CD4-positive, alpha-beta T cell treated with Interleukin-15 for 1 hour (primary cell): ENCODE data around the gene ABCA2.
"Not testable (repeated sequence)": the region's sequence is repeated elsewhere in the genome, so short reads cannot be mapped to it uniquely, and the experiment has no call there.

Source experiments
- DNase-seq: peaks from one replicate; pipeline ENCODE4 v3.0.0-alpha.2; 2020

ABCA2 gene

GRCh38 chr9:137044502-137045177 lies 16.6 kb upstream of the ABCA2 start:
- DNase-seq = no peak

DNA sequence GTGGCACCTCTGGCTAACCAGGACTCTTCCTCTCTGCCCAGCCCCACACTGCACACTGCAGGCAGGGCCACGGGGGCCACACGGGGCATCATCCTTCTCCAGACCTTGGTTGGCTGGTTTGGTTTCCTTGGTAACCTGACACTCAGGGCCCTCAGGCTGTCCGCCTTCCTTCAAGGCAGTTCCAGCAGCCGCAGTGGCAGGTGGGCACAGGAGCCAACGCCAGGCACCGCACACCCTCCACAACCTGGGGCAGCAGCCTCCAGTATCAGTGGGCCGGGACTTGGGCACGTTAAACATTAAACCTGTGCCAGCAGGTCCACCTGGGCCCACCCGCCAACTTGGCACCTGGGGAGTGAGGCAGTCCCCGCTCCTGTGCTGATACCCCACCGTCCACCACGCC lies 16.0 kb upstream of the ABCA2 start:
- DNase-seq = no peak

DNA sequence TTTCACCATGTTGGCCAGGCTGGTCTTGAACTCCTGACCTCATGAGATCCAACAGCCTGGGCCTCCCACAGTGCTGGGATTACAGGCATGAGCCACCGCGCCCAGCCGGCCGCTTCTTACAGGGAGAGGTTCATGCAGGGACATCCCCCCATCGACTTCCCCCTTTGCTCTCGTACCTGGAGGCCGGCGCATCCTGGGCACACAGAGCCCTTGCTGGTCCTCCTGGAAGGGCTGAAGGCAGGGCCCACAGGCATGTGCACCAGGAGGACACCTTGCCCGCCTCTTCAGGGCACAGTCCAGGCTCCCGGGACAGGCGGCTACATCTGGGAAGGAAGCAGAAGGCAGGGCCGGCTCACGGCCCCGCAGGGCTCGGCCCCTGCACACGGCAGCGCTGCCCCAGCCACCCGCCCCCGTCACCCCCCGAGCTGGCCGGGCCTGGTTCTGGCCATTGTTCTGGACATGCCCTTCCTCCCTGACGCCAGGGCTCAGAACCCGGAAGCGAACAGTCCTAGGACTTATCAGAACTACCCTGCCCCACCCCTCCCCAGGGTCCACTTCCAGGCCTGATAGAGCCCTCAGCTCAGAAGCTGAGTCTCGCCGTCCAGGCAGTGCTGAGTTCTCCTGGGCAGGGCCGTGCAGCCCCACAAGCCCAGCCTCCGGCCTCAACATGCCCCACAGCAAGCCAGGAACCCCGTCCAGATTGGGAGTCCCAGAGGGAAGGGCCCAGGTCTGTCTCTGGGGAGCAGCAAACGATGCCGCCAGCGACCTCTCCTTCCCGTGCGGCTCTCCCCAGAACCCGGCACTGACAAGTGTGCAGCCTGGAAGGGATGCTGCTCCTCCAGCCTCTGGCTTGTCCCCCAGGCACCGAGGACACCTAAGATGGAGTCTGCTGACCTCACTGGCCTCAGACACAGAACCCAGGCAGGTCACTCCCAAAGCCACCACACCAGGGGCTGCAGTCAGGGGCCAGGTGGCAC lies 15.0 kb upstream of the ABCA2 start:
- DNase-seq = no peak

- DNase-seq = no peak
Measured at GRCh38 chr9:137041124-137041523, 13.1 kb upstream of the ABCA2 start.

DNA sequence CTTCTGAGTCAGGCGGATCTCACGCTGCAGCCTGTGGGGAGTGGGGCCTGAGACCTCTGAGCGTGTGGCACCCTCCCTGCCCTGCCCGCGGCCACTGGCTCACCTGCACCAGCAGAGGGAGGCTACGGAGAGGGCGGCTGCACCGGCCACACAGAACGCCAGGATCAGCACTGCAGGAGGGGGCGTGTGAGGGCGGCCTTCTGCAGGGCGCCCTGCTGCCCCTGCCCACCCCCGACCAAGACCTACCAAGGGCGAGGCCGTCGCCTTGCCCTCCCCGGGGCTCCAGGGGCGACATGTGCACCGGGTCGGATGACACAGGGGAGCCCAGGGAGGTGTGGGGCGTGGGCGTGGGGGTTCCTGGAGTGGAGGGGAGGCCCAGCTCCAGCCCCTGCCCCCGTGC lies 12.5 kb upstream of the ABCA2 start:
- DNase-seq = no peak

GRCh38 chr9:137039611-137040366 lies 11.8 kb upstream of the ABCA2 start:
- DNase-seq = no peak

DNA sequence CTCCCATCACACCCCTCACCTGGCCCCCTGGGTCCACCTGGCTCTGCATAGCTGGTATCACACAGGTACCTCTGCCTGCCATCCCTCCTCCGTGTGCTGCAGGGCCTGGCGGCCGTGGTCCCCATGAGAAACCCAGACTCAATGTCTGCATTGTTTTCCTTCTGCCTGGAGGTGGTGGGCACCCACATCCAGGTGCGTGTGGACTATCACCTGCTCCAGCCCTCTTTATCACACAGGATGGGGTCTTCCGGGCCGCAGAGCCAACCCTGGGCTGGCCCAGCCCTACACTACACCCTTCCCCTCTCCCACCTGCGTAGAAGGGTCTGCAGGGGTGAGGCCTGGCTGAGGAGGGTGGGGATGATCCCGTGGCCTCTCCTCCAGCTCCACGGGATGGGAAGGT lies 10.9 kb upstream of the ABCA2 start:
- no peak for DNase-seq

DNA sequence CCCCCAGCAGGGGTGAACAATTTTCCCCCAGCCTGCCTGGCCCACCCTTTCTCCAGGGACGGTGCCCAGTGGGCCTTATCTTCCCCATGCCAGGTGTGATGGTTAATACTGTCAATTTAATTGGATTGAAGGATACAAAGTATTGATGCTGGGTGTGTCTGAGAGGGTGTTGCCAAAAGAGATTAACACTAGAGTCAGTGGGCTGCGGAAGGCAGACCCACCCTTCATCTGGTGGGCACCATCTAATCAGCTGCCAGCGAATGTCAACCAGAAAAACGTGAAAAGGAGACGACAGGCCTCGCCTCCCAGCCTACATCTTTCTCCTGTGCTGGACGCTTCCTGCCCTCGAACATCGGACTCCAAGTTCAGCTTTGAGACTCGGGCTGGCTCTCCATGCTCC lies 9.4 kb upstream of the ABCA2 start:
- DNase-seq = no peak

DNA sequence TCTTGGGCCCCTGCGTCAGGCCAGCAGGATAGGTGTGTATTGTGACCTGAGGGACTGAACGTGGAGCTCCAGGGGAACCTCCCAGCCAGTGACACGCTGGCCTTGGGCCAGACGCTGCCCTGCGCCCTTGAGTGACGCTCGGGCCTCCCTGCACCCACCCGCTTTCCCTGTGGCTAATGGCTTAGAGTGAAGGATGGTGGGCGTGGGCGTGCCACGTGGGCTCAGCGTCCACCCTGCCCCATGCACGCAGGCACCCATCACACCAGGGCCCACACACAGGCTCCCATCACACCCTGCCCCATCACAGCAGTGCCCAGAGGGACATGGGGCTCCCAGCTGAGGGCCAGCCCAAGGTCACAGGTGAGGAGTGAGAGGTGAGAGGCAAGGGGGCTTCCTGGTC lies 9.0 kb upstream of the ABCA2 start:
- DNase-seq = no peak

GRCh38 chr9:137035937-137036336 lies 7.9 kb upstream of the ABCA2 start:
- no peak for DNase-seq

GRCh38 chr9:137035507-137035834 lies 7.4 kb upstream of the ABCA2 start:
- DNase-seq = no peak

- peak; percentile 87 for DNase-seq
Measured at GRCh38 chr9:137034709-137035506, 6.9 kb upstream of the ABCA2 start.

DNA sequence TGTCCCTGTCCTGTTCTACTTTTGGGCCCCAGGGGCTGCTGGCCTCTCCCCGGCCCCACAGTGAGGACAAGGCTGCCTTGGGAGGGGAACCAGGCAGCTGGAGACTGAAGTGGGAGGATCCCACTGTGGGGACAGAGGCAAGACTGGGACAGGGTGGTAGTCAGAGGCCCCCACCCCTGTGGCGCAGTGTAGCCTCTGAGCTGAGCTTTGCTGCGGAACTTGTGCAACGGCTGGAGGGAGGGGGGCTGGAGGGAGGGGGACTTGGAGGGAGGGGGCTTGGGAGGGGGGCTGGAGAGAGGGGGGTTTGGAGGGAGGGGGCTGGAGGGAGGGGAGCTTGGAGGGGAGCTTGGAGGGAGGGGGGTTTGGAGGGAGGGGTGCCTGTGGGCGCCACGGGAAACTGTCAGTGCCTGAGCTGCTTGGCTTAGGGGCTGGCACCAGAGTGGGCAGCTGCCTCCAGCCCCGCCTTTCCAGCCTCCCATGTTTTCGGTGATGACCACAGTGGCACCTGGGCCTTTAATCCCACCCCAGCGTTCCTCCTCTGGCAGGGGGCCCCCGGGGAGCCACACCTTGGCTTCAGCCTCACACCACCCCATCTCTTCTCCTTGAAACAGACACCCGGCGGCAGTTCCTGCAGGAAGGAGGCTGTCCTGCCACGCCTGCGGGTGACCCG lies 6.1 kb upstream of the ABCA2 start:
- DNase-seq = peak; percentile 25

GRCh38 chr9:137033481-137033880 lies 5.4 kb upstream of the ABCA2 start:
- not testable (repeated sequence) for DNase-seq

DNA sequence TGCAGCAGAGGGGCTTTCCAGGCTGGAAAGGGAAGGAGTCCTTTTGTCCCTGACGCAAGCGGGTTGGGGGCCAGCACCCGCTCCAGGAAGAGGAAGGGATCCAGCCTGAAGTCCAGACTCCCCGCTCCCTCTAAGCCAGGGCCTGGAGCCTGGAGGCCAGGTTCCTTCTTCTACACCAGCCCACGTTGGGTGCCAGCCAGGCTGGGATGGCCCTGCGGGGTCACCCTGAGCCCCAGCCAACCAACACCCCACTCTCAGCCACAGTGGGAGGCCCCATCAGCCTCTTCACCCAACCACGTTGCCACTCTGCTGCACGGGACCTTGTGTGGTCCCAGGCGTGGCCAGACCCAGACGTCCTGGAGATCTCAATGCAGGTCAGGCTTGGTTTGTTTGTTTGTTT lies 4.8 kb upstream of the ABCA2 start:
- peak; percentile 74 for DNase-seq

- DNase-seq = peak; percentile 61
Measured at GRCh38 chr9:137031904-137032640, 4.0 kb upstream of the ABCA2 start, which contains the start of gene FUT7. TSS of gene FUT7 (minus strand) at chr9:137032088. CDS start at chr9:137031991, 97 bp downstream.

DNA sequence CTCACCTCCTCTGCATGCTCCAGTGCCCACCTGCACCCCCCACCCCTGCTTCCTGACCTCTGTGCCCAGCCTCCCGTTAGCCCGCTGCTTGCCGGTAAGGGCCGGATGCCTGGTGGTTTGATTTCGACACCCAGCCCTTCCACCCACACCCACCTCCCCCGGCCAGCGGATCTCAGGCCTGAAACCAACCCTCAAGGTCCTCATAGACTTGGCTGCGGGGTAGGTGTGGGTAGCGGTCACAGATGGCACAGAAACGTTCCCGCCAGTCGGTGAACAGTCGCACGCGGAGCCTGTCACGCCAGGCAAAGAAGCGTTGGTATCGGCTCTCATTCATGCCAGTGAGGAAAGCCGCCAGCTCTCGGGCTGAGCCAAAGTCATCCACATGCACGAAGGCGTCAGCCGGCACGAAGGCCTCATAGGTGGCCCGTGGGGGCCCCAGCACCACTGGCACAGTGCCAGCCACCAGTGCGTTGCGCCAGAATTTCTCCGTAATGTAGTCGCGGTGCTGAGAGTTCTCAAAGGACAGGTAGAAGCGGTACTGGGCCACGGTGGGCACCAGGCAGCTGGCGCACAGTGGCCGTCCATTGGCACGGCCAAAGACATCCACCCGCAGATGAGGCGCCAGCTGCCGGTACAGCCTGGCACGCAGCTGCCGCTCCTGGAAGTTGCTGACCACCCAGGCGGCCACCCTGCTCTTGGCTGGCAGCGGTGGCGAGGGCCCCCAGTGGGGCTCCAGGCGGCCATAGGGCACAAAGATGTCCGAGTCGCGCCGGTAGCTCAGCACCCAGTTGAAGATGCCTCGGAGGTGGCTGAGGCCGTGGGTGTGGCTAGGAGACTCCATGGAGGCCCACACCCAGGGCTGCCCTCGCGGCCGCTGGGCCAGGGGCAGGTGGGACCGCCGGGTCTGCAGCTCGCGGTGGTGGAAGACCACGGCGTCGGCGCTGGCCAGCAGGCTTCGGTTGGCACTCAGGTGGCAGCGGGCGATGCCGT lies 2.8 kb upstream of the ABCA2 start:
- peak; percentile 67 for DNase-seq

DNA sequence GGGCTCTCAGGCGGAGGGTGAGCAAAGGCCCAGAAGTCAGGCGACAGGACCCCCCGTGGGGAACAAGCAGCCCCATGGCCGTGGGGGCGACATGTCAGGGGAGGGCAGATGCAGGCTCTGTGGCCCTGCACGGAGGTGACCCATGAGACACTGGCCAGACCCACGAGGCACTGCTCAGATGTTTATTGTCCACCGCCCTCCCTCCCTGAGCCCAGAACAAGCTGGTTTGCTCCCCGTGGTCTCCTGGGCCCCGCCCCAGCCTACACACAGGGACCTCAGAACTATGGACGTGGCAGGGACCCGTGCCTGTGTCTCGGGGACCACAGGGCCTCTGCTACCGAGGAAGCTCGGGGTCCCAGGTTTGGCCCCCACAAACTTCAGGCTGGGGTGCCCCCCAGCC lies 2.0 kb upstream of the ABCA2 start:
- DNase-seq = no peak

- DNase-seq = peak; percentile 70
Measured at GRCh38 chr9:137029058-137029936, 1.3 kb upstream of the ABCA2 start.
